HCT116 (cell line): ENCODE data around the gene TBKBP1.

ENCODE experiments used
- EZH2 ChIP-seq: fragments of 200-600 bp; sonication (generic); IDR thresholded peaks from 2 replicates; pipeline ENCODE4 v1.6.1; 2017; ENCODE audit warnings: antibody characterized with exemption, mixed run types
- EZH2phosphoT487 ChIP-seq: fragments of 200-600 bp; IDR thresholded peaks from 2 replicates; pipeline ENCODE4 v1.6.1; 2018; ENCODE audit warnings: antibody characterized with exemption, borderline replicate concordance
- FOSL1 ChIP-seq: IDR thresholded peaks from 2 replicates; pipeline ENCODE4 v1.6.1; 2012; ENCODE audit warnings: low read depth
- POLR2A ChIP-seq: IDR thresholded peaks from 2 replicates; pipeline ENCODE4 v1.7.0; 2011; ENCODE audit warnings: borderline replicate concordance; ENCODE audit not compliant: insufficient read depth, insufficient read length; ENCODE audit errors: extremely low read depth
- ZNF274 ChIP-seq: fragments of 200-500 bp; sonication (Bioruptor generic); IDR thresholded peaks from 2 replicates; pipeline ENCODE4 v1.6.1; 2014; ENCODE audit warnings: mild to moderate bottlenecking, low read depth, low read length, inconsistent platforms
- TF ChIP-seq, protein P1 (sequence below): IDR thresholded peaks from 2 replicates; pipeline ENCODE4 v1.6.1; 2012
- TF ChIP-seq, protein P2 (sequence below), 3 experiments: fragments of 200-600 bp in 1 of 3; sonication (generic) in 1 of 3; IDR thresholded peaks in 2 of 3; conservative IDR thresholded peaks in 1 of 3; 2 replicates each; pipeline ENCODE4 v1.5.1; 2012 to 2017; ENCODE audit warnings: low read depth in 2 of 3, low read length in 2 of 3, antibody characterized with exemption in 1 of 3, borderline replicate concordance in 1 of 3, control low read depth in 1 of 3, mild to moderate bottlenecking in 1 of 3, mixed read lengths in 1 of 3, mixed run types in 1 of 3, moderate library complexity in 1 of 3; ENCODE audit not compliant: insufficient read depth in 1 of 3
- TF ChIP-seq, protein P3 (sequence below): IDR thresholded peaks from 2 replicates; pipeline ENCODE4 v1.6.1; 2012; ENCODE audit warnings: low read depth

DNA sequence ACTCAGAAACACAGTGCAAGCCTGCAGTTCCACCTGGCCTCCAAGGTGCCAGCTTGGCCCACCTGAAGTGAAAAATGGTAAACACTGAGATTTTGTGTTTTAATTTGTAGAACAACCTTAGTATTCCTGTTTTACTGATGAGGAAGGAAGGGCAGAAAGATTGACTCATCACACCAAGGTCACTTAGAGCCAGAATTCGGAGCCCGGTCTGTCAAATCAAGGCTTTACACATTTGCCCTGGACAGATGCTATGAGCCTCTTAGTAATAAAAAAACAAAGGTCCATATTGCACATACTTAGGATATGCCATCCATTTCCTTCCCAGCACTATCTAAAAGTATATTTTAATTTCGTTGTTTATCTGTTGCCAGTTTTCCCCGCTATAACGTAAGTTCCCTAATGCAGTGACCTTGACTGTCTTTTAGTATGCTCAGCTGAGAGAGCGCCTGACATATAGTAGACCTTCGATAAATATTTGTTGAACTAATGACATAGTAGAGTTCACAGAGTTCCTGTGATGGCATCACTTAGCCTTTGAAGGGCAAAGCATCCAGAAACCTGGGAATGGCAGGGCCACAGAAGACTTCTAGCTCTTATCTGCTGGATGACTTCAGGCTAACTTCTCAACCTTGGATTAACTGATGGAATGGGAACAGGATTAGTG is 7.2 kb upstream of the TBKBP1 start:
- no peak for TF ChIP-seq EZH2phosphoT487
- TF ChIP-seq, protein P1, sequence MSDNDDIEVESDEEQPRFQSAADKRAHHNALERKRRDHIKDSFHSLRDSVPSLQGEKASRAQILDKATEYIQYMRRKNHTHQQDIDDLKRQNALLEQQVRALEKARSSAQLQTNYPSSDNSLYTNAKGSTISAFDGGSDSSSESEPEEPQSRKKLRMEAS, result no peak
- no peak for TF ChIP-seq EZH2
- no peak for TF ChIP-seq FOSL1
- TF ChIP-seq, protein P2, sequence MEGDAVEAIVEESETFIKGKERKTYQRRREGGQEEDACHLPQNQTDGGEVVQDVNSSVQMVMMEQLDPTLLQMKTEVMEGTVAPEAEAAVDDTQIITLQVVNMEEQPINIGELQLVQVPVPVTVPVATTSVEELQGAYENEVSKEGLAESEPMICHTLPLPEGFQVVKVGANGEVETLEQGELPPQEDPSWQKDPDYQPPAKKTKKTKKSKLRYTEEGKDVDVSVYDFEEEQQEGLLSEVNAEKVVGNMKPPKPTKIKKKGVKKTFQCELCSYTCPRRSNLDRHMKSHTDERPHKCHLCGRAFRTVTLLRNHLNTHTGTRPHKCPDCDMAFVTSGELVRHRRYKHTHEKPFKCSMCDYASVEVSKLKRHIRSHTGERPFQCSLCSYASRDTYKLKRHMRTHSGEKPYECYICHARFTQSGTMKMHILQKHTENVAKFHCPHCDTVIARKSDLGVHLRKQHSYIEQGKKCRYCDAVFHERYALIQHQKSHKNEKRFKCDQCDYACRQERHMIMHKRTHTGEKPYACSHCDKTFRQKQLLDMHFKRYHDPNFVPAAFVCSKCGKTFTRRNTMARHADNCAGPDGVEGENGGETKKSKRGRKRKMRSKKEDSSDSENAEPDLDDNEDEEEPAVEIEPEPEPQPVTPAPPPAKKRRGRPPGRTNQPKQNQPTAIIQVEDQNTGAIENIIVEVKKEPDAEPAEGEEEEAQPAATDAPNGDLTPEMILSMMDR (IDR thresholded peaks at IDR 0.05 in 2 of 3, conservative IDR thresholded peaks at IDR 0.05 in 1 of 3; ENCODE audit: borderline replicate concordance in 1 of 3, insufficient read depth in 1 of 3, low read depth in 2 of 3, low read length in 2 of 3), result no peak
- TF ChIP-seq, protein P3, sequence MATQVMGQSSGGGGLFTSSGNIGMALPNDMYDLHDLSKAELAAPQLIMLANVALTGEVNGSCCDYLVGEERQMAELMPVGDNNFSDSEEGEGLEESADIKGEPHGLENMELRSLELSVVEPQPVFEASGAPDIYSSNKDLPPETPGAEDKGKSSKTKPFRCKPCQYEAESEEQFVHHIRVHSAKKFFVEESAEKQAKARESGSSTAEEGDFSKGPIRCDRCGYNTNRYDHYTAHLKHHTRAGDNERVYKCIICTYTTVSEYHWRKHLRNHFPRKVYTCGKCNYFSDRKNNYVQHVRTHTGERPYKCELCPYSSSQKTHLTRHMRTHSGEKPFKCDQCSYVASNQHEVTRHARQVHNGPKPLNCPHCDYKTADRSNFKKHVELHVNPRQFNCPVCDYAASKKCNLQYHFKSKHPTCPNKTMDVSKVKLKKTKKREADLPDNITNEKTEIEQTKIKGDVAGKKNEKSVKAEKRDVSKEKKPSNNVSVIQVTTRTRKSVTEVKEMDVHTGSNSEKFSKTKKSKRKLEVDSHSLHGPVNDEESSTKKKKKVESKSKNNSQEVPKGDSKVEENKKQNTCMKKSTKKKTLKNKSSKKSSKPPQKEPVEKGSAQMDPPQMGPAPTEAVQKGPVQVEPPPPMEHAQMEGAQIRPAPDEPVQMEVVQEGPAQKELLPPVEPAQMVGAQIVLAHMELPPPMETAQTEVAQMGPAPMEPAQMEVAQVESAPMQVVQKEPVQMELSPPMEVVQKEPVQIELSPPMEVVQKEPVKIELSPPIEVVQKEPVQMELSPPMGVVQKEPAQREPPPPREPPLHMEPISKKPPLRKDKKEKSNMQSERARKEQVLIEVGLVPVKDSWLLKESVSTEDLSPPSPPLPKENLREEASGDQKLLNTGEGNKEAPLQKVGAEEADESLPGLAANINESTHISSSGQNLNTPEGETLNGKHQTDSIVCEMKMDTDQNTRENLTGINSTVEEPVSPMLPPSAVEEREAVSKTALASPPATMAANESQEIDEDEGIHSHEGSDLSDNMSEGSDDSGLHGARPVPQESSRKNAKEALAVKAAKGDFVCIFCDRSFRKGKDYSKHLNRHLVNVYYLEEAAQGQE, result no peak
- no peak for TF ChIP-seq POLR2A
- TF ChIP-seq ZNF274, result no peak
